ENCODE measurements around the gene MAPT.

DNA sequence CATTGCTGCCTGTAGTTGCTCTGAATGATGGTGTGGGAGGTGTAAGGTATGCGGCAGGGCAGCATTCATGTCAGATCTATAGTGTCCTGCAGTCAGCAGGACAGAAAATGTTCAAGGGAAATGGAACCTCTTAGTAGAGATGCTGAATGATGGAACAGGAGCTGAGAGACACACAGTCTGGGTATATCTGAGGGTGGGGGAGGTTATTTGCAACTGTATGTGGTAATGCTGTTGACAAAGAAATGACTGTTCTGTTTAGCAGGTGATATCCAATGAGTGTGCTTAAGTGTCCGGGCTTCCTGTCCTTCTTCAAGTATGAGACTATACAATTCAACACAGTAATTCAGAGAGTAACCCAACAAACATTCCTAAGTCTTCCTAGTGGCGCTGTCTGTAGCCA, 151.3 kb downstream of the MAPT start:
- TF ChIP-seq, protein P1, sequence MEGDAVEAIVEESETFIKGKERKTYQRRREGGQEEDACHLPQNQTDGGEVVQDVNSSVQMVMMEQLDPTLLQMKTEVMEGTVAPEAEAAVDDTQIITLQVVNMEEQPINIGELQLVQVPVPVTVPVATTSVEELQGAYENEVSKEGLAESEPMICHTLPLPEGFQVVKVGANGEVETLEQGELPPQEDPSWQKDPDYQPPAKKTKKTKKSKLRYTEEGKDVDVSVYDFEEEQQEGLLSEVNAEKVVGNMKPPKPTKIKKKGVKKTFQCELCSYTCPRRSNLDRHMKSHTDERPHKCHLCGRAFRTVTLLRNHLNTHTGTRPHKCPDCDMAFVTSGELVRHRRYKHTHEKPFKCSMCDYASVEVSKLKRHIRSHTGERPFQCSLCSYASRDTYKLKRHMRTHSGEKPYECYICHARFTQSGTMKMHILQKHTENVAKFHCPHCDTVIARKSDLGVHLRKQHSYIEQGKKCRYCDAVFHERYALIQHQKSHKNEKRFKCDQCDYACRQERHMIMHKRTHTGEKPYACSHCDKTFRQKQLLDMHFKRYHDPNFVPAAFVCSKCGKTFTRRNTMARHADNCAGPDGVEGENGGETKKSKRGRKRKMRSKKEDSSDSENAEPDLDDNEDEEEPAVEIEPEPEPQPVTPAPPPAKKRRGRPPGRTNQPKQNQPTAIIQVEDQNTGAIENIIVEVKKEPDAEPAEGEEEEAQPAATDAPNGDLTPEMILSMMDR (IDR thresholded peaks at IDR 0.05; ENCODE audit: insufficient read depth, low read depth, low read length): no peak
- no peak for TF ChIP-seq EZH2 (IDR thresholded peaks at IDR 0.05; ENCODE audit: insufficient read depth, low read length)

Measured in astrocyte (in vitro differentiated cells and primary cell).